D721Med (cell line): Measurements from ENCODE around the gene IL17RA.

ENCODE experiments used
- DNase-seq: peaks from one replicate; pipeline ENCODE4 v3.0.0; 2011; ENCODE audit warnings: low spot score; ENCODE audit not compliant: insufficient read length
- FAIRE-seq: peaks from 2 replicates; lab custom pipeline; 2011; peaks lifted over from hg19 to GRCh38; lab: Jason Lieb, UNC
- TF ChIP-seq, protein P1 (sequence below): IDR thresholded peaks from 2 replicates; pipeline ENCODE4 v1.5.1; 2012; ENCODE audit warnings: mild to moderate bottlenecking, control low read depth; ENCODE audit not compliant: insufficient read depth; ENCODE audit errors: missing control alignments

The IL17RA gene

DNA sequence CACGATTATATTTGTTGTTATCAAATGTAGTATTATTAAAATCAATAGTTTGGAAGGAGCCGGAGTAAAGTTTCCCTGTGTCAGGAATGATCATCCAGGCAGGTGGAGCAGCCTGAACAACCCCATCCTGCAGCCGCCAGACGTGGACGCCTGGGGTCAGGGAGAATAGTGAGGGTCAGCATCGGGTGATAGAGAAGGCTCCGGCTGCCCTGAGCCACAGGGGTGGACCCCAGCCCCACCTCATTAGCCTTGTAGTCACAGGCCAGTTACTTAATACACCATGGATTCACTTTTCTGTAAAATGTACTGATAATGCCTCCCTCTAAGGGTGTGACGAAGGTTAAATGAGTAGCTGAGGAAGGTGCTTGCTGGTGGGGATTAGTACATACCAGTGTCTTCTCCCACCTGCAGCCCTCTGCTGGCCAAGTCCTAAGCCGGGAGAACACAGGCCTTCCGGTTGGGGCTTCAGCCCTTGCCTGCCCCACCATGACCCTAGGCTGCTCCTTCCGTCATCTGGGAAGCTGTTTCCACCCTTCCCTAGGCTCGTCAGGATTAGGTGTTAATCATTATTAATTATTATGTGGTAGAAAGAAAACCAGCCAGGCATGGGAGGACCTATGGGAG, 21.5 kb downstream of the IL17RA start:
- TF ChIP-seq, protein P1, sequence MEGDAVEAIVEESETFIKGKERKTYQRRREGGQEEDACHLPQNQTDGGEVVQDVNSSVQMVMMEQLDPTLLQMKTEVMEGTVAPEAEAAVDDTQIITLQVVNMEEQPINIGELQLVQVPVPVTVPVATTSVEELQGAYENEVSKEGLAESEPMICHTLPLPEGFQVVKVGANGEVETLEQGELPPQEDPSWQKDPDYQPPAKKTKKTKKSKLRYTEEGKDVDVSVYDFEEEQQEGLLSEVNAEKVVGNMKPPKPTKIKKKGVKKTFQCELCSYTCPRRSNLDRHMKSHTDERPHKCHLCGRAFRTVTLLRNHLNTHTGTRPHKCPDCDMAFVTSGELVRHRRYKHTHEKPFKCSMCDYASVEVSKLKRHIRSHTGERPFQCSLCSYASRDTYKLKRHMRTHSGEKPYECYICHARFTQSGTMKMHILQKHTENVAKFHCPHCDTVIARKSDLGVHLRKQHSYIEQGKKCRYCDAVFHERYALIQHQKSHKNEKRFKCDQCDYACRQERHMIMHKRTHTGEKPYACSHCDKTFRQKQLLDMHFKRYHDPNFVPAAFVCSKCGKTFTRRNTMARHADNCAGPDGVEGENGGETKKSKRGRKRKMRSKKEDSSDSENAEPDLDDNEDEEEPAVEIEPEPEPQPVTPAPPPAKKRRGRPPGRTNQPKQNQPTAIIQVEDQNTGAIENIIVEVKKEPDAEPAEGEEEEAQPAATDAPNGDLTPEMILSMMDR: peak; percentile 18
- DNase-seq (peak; percentile 66), FAIRE-seq (no peak)

GRCh38 chr22:17106785-17107546, 22.2 kb downstream of the IL17RA start:
- peak; percentile 83 for FAIRE-seq
- peak; percentile 86 for DNase-seq

DNA sequence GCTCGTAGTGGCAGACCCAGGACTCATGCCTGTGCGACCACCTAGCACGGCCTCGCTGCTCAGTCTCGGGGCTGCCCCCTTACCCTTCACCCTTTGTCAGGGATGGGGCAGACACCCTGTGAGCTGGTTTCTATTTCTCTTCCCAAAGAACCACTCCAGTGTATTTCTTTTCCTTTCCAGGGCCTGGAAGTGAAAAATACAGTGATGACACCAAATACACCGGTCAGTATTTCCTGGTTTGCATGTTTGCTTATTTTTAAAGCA, 22.7 kb downstream of the IL17RA start:
- FAIRE-seq (no peak), DNase-seq (no peak)
- TF ChIP-seq, protein P1: no peak

More at GRCh38 chr22:17106785-17107546, 22.2 kb downstream of the IL17RA start:
- TF ChIP-seq, protein P1: no peak

DNA sequence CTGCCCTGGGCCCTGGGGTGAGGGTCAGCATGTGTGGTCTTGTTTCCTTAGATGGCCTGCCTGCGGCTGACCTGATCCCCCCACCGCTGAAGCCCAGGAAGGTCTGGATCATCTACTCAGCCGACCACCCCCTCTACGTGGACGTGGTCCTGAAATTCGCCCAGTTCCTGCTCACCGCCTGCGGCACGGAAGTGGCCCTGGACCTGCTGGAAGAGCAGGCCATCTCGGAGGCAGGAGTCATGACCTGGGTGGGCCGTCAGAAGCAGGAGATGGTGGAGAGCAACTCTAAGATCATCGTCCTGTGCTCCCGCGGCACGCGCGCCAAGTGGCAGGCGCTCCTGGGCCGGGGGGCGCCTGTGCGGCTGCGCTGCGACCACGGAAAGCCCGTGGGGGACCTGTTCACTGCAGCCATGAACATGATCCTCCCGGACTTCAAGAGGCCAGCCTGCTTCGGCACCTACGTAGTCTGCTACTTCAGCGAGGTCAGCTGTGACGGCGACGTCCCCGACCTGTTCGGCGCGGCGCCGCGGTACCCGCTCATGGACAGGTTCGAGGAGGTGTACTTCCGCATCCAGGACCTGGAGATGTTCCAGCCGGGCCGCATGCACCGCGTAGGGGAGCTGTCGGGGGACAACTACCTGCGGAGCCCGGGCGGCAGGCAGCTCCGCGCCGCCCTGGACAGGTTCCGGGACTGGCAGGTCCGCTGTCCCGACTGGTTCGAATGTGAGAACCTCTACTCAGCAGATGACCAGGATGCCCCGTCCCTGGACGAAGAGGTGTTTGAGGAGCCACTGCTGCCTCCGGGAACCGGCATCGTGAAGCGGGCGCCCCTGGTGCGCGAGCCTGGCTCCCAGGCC, 23.7 kb downstream of the IL17RA start:
- no peak for FAIRE-seq
- TF ChIP-seq, protein P1: no peak
- DNase-seq: no peak

- DNase-seq: no peak
- TF ChIP-seq, protein P1: no peak
- no peak for FAIRE-seq
Measured at GRCh38 chr22:17109113-17109865, 24.5 kb downstream of the IL17RA start.

DNA sequence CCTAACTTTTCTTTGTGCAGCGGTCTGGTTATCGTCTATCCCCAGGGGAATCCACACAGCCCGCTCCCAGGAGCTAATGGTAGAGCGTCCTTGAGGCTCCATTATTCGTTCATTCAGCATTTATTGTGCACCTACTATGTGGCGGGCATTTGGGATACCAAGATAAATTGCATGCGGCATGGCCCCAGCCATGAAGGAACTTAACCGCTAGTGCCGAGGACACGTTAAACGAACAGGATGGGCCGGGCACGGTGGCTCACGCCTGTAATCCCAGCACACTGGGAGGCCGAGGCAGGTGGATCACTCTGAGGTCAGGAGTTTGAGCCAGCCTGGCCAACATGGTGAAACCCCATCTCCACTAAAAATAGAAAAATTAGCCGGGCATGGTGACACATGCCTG, 25.2 kb downstream of the IL17RA start:
- FAIRE-seq (no peak), DNase-seq (no peak)
- TF ChIP-seq, protein P1: no peak
